Left ventricle myocardium inferior (tissue), 1 donor: ENCODE data around the gene LHFPL6. TPM values are rescaled to one million over a fixed set of nuclear protein-coding genes. Genes with fewer than 3 reads are reported as not detected.

Experiments
- DNase-seq: peaks from one replicate; pipeline ENCODE4 v3.0.0-alpha.2; 2020
- H3K27ac ChIP-seq: fragments of 200-600 bp; replicated peaks from 2 replicates; pipeline ENCODE4 v1.8.0; 2021
- H3K27me3 ChIP-seq: fragments of 200-600 bp; 2 replicates; pipeline ENCODE4 v1.8.0; 2021; ENCODE audit warnings: low read depth
- H3K36me3 ChIP-seq: fragments of 200-600 bp; 2 replicates; pipeline ENCODE4 v1.8.0; 2021
- H3K4me1 ChIP-seq: fragments of 200-600 bp; 2 replicates; pipeline ENCODE4 v1.8.0; 2021
- H3K4me3 ChIP-seq: fragments of 200-600 bp; 2 replicates; pipeline ENCODE4 v1.8.0; 2021; ENCODE audit warnings: mild to moderate bottlenecking, moderate library complexity
- H3K9me3 ChIP-seq: fragments of 200-600 bp; replicated peaks from 2 replicates; pipeline ENCODE4 v1.8.0; 2021
- CTCF ChIP-seq: fragments of 200-600 bp; IDR thresholded peaks from 2 replicates; pipeline ENCODE4 v1.8.0; 2021; ENCODE audit warnings: antibody characterized with exemption, mild to moderate bottlenecking, borderline replicate concordance
- intact Hi-C: fragments of 100-400 bp; cut with micrococcal nuclease; formaldehyde crosslinking; loops from one replicate; pipeline ENCODE4 v1.11.0; 2022
- total RNA-seq: library from RNA; stranded (reverse); fragmentation: NEBNext Ultra II Directional; extraction: Animal tissue kit (Norgen Biotek cat#: 25700); gene quantifications from one replicate; pipeline ENCODE4 v1.2.1, GENCODE V29; 2021
- donor health status: DM: no; HTN: yes; CAD: no; lungs with severe emphysema.

Gene LHFPL6
- total RNA-seq, 1 donor from 2014 or later, result 51.4 TPM

GRCh38 chr13:39612023-39612637, 9.1 kb upstream of the LHFPL6 start:
- Histone ChIP-seq H3K36me3 (no peaks in the 10 kb centered on the region), H3K27me3 (no peaks in the 10 kb centered on the region), H3K4me1 (peaks cover 6% of the 10 kb centered on the region), H3K9me3 (no peaks in the 10 kb centered on the region), H3K27ac (no peak overlapping the region), H3K4me3 (no peak overlapping the region)
- intact Hi-C loops, result loop anchor here (5.0 kb wide), 2 partner anchors 350 to 470 kb away; no protein-coding TSS in a partner anchor
- TF ChIP-seq CTCF, result peak; percentile 90
- no peak for DNase-seq

GRCh38 chr13:39607876-39608275, 4.9 kb upstream of the LHFPL6 start:
- DNase-seq, result no peak
- H3K27ac ChIP-seq, result no peak overlapping the region
- TF ChIP-seq CTCF, result no peak
- intact Hi-C loops, result no loop called here
- no peaks in the 10 kb centered on the region for H3K27me3 ChIP-seq
- peaks cover 21% of the 10 kb centered on the region for H3K4me1 ChIP-seq
- H3K36me3 ChIP-seq, result no peaks in the 10 kb centered on the region
- no peak overlapping the region for H3K4me3 ChIP-seq
- H3K9me3 ChIP-seq, result no peaks in the 10 kb centered on the region

GRCh38 chr13:39605677-39606320, 2.8 kb upstream of the LHFPL6 start:
- no peaks in the 10 kb centered on the region for H3K27me3 ChIP-seq
- H3K9me3 ChIP-seq, result no peaks in the 10 kb centered on the region
- H3K36me3 ChIP-seq, result no peaks in the 10 kb centered on the region
- no peak overlapping the region for H3K27ac ChIP-seq
- DNase-seq, result no peak
- H3K4me3 ChIP-seq, result no peak overlapping the region
- intact Hi-C loops, result no loop called here
- peaks cover 34% of the 10 kb centered on the region for H3K4me1 ChIP-seq
- TF ChIP-seq CTCF, result no peak

- intact Hi-C loops, result loop anchor here (5.0 kb wide), 1 partner anchor 187 kb away; no protein-coding TSS in a partner anchor
- Histone ChIP-seq H3K27me3 (no peaks in the 10 kb centered on the region), H3K36me3 (no peaks in the 10 kb centered on the region), H3K27ac (no peak overlapping the region), H3K4me3 (no peak overlapping the region), H3K4me1 (peaks cover 45% of the 10 kb centered on the region), H3K9me3 (no peaks in the 10 kb centered on the region)
- TF ChIP-seq CTCF, result no peak
- no peak for DNase-seq
Observed at GRCh38 chr13:39604756-39605155, 1.8 kb upstream of the LHFPL6 start.

GRCh38 chr13:39603424-39603947, 493 bp upstream of the LHFPL6 start:
- H3K27me3 ChIP-seq, result no peaks in the 10 kb centered on the region
- no peaks in the 10 kb centered on the region for H3K9me3 ChIP-seq
- TF ChIP-seq CTCF, result no peak
- H3K4me3 ChIP-seq, result peak overlapping the region; percentile 85
- intact Hi-C loops, result loop anchor here (5.0 kb wide), 1 partner anchor 186 kb away; no protein-coding TSS in a partner anchor
- no peaks in the 10 kb centered on the region for H3K36me3 ChIP-seq
- peaks cover 57% of the 10 kb centered on the region for H3K4me1 ChIP-seq
- no peak for DNase-seq
- peak overlapping the region; percentile 95 for H3K27ac ChIP-seq
